GM21515 (cell line): ENCODE results near the gene VEGFC.
A peak's percentile ranks its signal among the peaks of the same experiment; 100 is the strongest.

Experiments
- ATAC-seq: cut with Tn5 transposase; IDR thresholded peaks from one replicate; pipeline ENCODE4 v1.9.1; 2021; ENCODE audit not compliant: unreplicated experiment

VEGFC gene

GRCh38 chr4:176799653-176800052, 6.9 kb upstream of the VEGFC start:
- no peak for ATAC-seq

GRCh38 chr4:176798540-176798939, 5.8 kb upstream of the VEGFC start:
- no peak for ATAC-seq

GRCh38 chr4:176795441-176795840, 2.7 kb upstream of the VEGFC start:
- no peak for ATAC-seq

GRCh38 chr4:176794651-176795050, 1.9 kb upstream of the VEGFC start:
- ATAC-seq = no peak

GRCh38 chr4:176794151-176794550, 1.4 kb upstream of the VEGFC start:
- ATAC-seq = no peak

- no peak for ATAC-seq
Observed at GRCh38 chr4:176793060-176793605, 411 bp upstream of the VEGFC start.

GRCh38 chr4:176791591-176792325, 964 bp downstream of the VEGFC start:
- ATAC-seq = no peak

- no peak for ATAC-seq
Observed at GRCh38 chr4:176790398-176790797, 2.3 kb downstream of the VEGFC start.

- peak; percentile 70 for ATAC-seq
Observed at GRCh38 chr4:176789955-176790354, 2.8 kb downstream of the VEGFC start.

GRCh38 chr4:176788971-176789370, 3.8 kb downstream of the VEGFC start:
- no peak for ATAC-seq

- ATAC-seq = no peak
Observed at GRCh38 chr4:176788248-176788647, 4.5 kb downstream of the VEGFC start.

- ATAC-seq = no peak
Observed at GRCh38 chr4:176784816-176785215, 7.9 kb downstream of the VEGFC start.

GRCh38 chr4:176782794-176783193, 9.9 kb downstream of the VEGFC start:
- ATAC-seq = no peak

GRCh38 chr4:176782191-176782590, 10.5 kb downstream of the VEGFC start:
- no peak for ATAC-seq

- no peak for ATAC-seq
Observed at GRCh38 chr4:176781739-176782100, 11.0 kb downstream of the VEGFC start.

- no peak for ATAC-seq
Observed at GRCh38 chr4:176780995-176781738, 11.6 kb downstream of the VEGFC start.

GRCh38 chr4:176779421-176779820, 13.3 kb downstream of the VEGFC start:
- no peak for ATAC-seq

- ATAC-seq = no peak
Observed at GRCh38 chr4:176778491-176778890, 14.2 kb downstream of the VEGFC start.

GRCh38 chr4:176778063-176778462, 14.7 kb downstream of the VEGFC start:
- no peak for ATAC-seq

- ATAC-seq = no peak
Observed at GRCh38 chr4:176775338-176775737, 17.4 kb downstream of the VEGFC start.

- no peak for ATAC-seq
Observed at GRCh38 chr4:176774852-176775251, 17.9 kb downstream of the VEGFC start.

- ATAC-seq = no peak
Observed at GRCh38 chr4:176769514-176769913, 23.2 kb downstream of the VEGFC start.
